HCT116 (cell line): ENCODE data around the gene MEPCE. TPM values are rescaled to one million over a fixed set of nuclear protein-coding genes. Genes with fewer than 3 reads are reported as not detected.

ENCODE experiments used
- ATAC-seq: fragments of 200-7000 bp; cut with Tn5 transposase; 2 replicates; pipeline ENCODE4 v1.9.1; 2020; ENCODE audit warnings: mild to moderate bottlenecking, moderate library complexity
- BruUV-seq: library from RNA; stranded (reverse); fragments of 400-500 nt; replicated peaks from 2 replicates; lab custom pipeline; 2021; lab: Mats Ljungman, UMichigan
- CTCF ChIA-PET: fragments of 300-600 bp; sonication (Branson Sonifier 250); formaldehyde crosslinking; loops from one replicate; lab custom pipeline; 2021; ENCODE audit warnings: antibody characterized with exemption; lab: Charles Lee
- POLR2A ChIA-PET: fragments of 300-600, 350-600 bp; sonication (Branson Sonifier 250); formaldehyde crosslinking; loops from one replicate; lab custom pipeline; 2021; ENCODE audit warnings: antibody characterized with exemption; lab: Charles Lee
- RAD21 ChIA-PET, 2 experiments: fragments of 300-600 bp; sonication (Branson Sonifier 250); formaldehyde crosslinking; loops; one replicate each; lab custom pipeline; 2023; ENCODE audit warnings: low total read pairs in 2 of 2; ENCODE audit not compliant: uncharacterized antibody in 2 of 2, unreplicated experiment in 2 of 2, low non-redundant PET in 1 of 2; lab: Charles Lee
- DNase-seq: peaks from one replicate; pipeline ENCODE4 v3.0.0-alpha.2; 2010; ENCODE audit warnings: low read depth, low spot score
- H2AFZ ChIP-seq: fragments of 200-600 bp; shearing (Covaris generic), sonication (generic); 2 replicates; pipeline ENCODE4 v1.6.1; 2017; ENCODE audit warnings: low read depth, mixed run types, mixed read lengths, antibody characterized with exemption, low read length; ENCODE audit not compliant: poor library complexity, severe bottlenecking
- H3K27ac ChIP-seq: 2 replicates; pipeline ENCODE4 v1.5.1; 2012; ENCODE audit warnings: low read depth, low read length
- H3K27me3 ChIP-seq: fragments of 200-600 bp; sonication (generic); 2 replicates; pipeline ENCODE4 v1.6.1; 2016; ENCODE audit warnings: mixed run types, low read length, mixed read lengths; ENCODE audit not compliant: insufficient read depth
- H3K36me3 ChIP-seq, 2 experiments: fragments of 200-500 bp in 1 of 2; fragments of 200-600 bp in 1 of 2; sonication (Bioruptor generic) in 1 of 2; sonication (generic) in 1 of 2; 2 replicates each; pipeline versions ENCODE4 v1.5.1 to v1.6.1; 2014 to 2016; ENCODE audit warnings: low read length in 2 of 2, inconsistent platforms in 1 of 2, mixed read lengths in 1 of 2, mixed run types in 1 of 2; ENCODE audit not compliant: insufficient read depth in 2 of 2, control insufficient read depth in 1 of 2
- H3K4me1 ChIP-seq, 2 experiments: fragments of 200-600 bp in 1 of 2; sonication (generic) in 1 of 2; 2 replicates each; pipeline versions ENCODE4 v1.5.1 to v1.6.1; 2012 to 2017; ENCODE audit warnings: low read length in 2 of 2, inconsistent platforms in 1 of 2, mild to moderate bottlenecking in 1 of 2, mixed read lengths in 1 of 2, mixed run types in 1 of 2, moderate library complexity in 1 of 2; ENCODE audit not compliant: insufficient read depth in 2 of 2, control insufficient read depth in 1 of 2
- H3K4me2 ChIP-seq: fragments of 200-600 bp; sonication (generic); 2 replicates; pipeline ENCODE4 v1.6.1; 2017; ENCODE audit warnings: mixed run types, low read length, mixed read lengths
- H3K4me3 ChIP-seq, 2 experiments: fragments of 200-600 bp in 1 of 2; sonication (generic) in 1 of 2; replicated peaks in 1 of 2; 2 replicates each; pipeline ENCODE4 v1.5.1; 2011 to 2016; ENCODE audit warnings: low read length in 2 of 2, control low read depth in 1 of 2, low read depth in 1 of 2, mild to moderate bottlenecking in 1 of 2, mixed read lengths in 1 of 2, mixed run types in 1 of 2
- H3K79me2 ChIP-seq: fragments of 200-600 bp; sonication (generic); 2 replicates; pipeline ENCODE4 v1.6.1; 2017; ENCODE audit warnings: mild to moderate bottlenecking, mixed run types, low read length, moderate library complexity, mixed read lengths; ENCODE audit not compliant: insufficient read depth
- H3K9ac ChIP-seq: fragments of 200-600 bp; sonication (generic); 2 replicates; pipeline ENCODE4 v1.6.1; 2016; ENCODE audit warnings: low read length, mixed read lengths
- H3K9me2 ChIP-seq: fragments of 200-600 bp; sonication (generic), shearing (Covaris generic); 2 replicates; pipeline ENCODE4 v1.6.1; 2017; ENCODE audit warnings: mixed run types, mild to moderate bottlenecking, moderate library complexity; ENCODE audit not compliant: insufficient read depth
- H3K9me3 ChIP-seq, 2 experiments: fragments of 200-500 bp in 1 of 2; fragments of 200-600 bp in 1 of 2; sonication (Bioruptor generic) in 1 of 2; sonication (generic) in 1 of 2; 2 replicates each; pipeline ENCODE4 v1.6.1; 2014 to 2017; ENCODE audit warnings: low read length in 2 of 2, mixed read lengths in 2 of 2, inconsistent platforms in 1 of 2, low read depth in 1 of 2, mild to moderate bottlenecking in 1 of 2, mixed run types in 1 of 2, moderate library complexity in 1 of 2; ENCODE audit not compliant: control insufficient read depth in 1 of 2, insufficient read depth in 1 of 2
- H4K20me1 ChIP-seq: fragments of 200-600 bp; sonication (generic), shearing (Covaris generic); 2 replicates; pipeline ENCODE4 v1.6.1; 2017; ENCODE audit warnings: mixed run types, mild to moderate bottlenecking, moderate library complexity; ENCODE audit not compliant: insufficient read depth
- ATF3 ChIP-seq: IDR thresholded peaks from 2 replicates; pipeline ENCODE4 v1.6.1; 2012
- CEBPB ChIP-seq: IDR thresholded peaks from 2 replicates; pipeline ENCODE4 v1.6.1; 2012; ENCODE audit warnings: low read depth
- CTCF ChIP-seq, 3 experiments: fragments of 200-600 bp in 1 of 3; sonication (generic) in 1 of 3; IDR thresholded peaks in 2 of 3; conservative IDR thresholded peaks in 1 of 3; 2 replicates each; pipeline ENCODE4 v1.5.1; 2012 to 2017; ENCODE audit warnings: low read depth in 2 of 3, low read length in 2 of 3, antibody characterized with exemption in 1 of 3, borderline replicate concordance in 1 of 3, control low read depth in 1 of 3, mild to moderate bottlenecking in 1 of 3, mixed read lengths in 1 of 3, mixed run types in 1 of 3, moderate library complexity in 1 of 3; ENCODE audit not compliant: insufficient read depth in 1 of 3
- EZH2 ChIP-seq: fragments of 200-600 bp; sonication (generic); IDR thresholded peaks from 2 replicates; pipeline ENCODE4 v1.6.1; 2017; ENCODE audit warnings: antibody characterized with exemption, mixed run types
- EZH2phosphoT487 ChIP-seq: fragments of 200-600 bp; IDR thresholded peaks from 2 replicates; pipeline ENCODE4 v1.6.1; 2018; ENCODE audit warnings: antibody characterized with exemption, borderline replicate concordance
- JUND ChIP-seq: IDR thresholded peaks from 2 replicates; pipeline ENCODE4 v1.6.1; 2012
- POLR2AphosphoS5 ChIP-seq: IDR thresholded peaks from 2 replicates; pipeline ENCODE4 v1.6.1; 2011; ENCODE audit warnings: mild to moderate bottlenecking, low read depth, low read length, moderate library complexity
- RAD21 ChIP-seq: IDR thresholded peaks from 2 replicates; pipeline ENCODE4 v1.6.1; 2012; ENCODE audit warnings: low read depth, mild to moderate bottlenecking
- REST ChIP-seq: IDR thresholded peaks from 2 replicates; pipeline ENCODE4 v1.6.1; 2012; ENCODE audit warnings: low read depth
- SRF ChIP-seq: IDR thresholded peaks from 2 replicates; pipeline ENCODE4 v1.6.1; 2012; ENCODE audit warnings: low read depth
- TCF7L2 ChIP-seq: IDR thresholded peaks from 2 replicates; pipeline ENCODE4 v1.7.0; 2011; ENCODE audit warnings: borderline replicate concordance, inconsistent platforms; ENCODE audit not compliant: insufficient read depth, insufficient read length; ENCODE audit errors: extremely low read depth
- ZBTB33 ChIP-seq: IDR thresholded peaks from 2 replicates; pipeline ENCODE4 v1.6.1; 2011; ENCODE audit warnings: mild to moderate bottlenecking, low read length, moderate library complexity; ENCODE audit not compliant: insufficient replicate concordance; ENCODE audit errors: extremely low read depth
- ZFX ChIP-seq: fragments of 450-650 bp; IDR thresholded peaks from 2 replicates; pipeline ENCODE4 v1.6.1; 2017
- intact Hi-C: fragments of 100-400 bp; cut with micrococcal nuclease; formaldehyde crosslinking; loops from 2 replicates; pipeline ENCODE4 v1.10.0; 2022
- total RNA-seq: library from RNA; stranded (reverse); gene quantifications from one replicate; pipeline ENCODE4 v1.2.1, GENCODE V29; 2021; ENCODE audit not compliant: unreplicated experiment

MEPCE gene
- total RNA-seq, 1 experiment from 2014 or later = 44.4 TPM

- peaks cover 5 to 39% of the 10 kb centered on the region in 2 experiments; a peak in 2 of 4 replicates for H3K36me3 ChIP-seq
- intact Hi-C loops = no loop called here
- BruUV-seq = no TSS peak
- peaks cover 1 to 71% of the 10 kb centered on the region in 2 experiments for H3K4me1 ChIP-seq
- DNase-seq (no peak), ATAC-seq (no peak)
- H3K27ac ChIP-seq = 0 out of 2 replicates have a peak overlapping the region, but pooled peaks have one; percentile 12
- no peaks in the 10 kb centered on the region for H3K9me3 ChIP-seq
- no peak overlapping the region for H3K4me3 ChIP-seq
- RAD21 ChIA-PET = no interaction called here
- H3K79me2 ChIP-seq = peaks cover 62% of the 10 kb centered on the region
- no peaks in the 10 kb centered on the region for H3K27me3 ChIP-seq
- POLR2A ChIA-PET = no interaction called here
- no peak overlapping the region for H2AFZ ChIP-seq
- no peaks in the 10 kb centered on the region for H3K9me2 ChIP-seq
- H3K4me2 ChIP-seq = no peak overlapping the region
- CTCF ChIA-PET = no interaction called here
- peak overlapping the region; percentile 11; the same call in 1 of the 2 replicates for H3K9ac ChIP-seq
- H4K20me1 ChIP-seq = no peaks in the 10 kb centered on the region
- TF ChIP-seq REST (no peak), EZH2 (no peak), CEBPB (no peak), RAD21 (no peak), ZBTB33 (no peak), TCF7L2 (no peak), ATF3 (no peak), POLR2AphosphoS5 (no peak), SRF (no peak), EZH2phosphoT487 (no peak), ZFX (no peak), JUND (no peak), CTCF (IDR thresholded peaks at IDR 0.05 in 2 of 3, conservative IDR thresholded peaks at IDR 0.05 in 1 of 3; ENCODE audit: borderline replicate concordance in 1 of 3, insufficient read depth in 1 of 3, low read depth in 2 of 3, low read length in 2 of 3) (no peak)
Observed at GRCh38 chr7:100432053-100432452, 2.4 kb downstream of the MEPCE start.
